CD4-positive, alpha-beta T cell (primary cell): Measurements from ENCODE around the gene ROPN1L. TPM values are rescaled to one million over a fixed set of nuclear protein-coding genes. Genes with fewer than 3 reads are reported as not detected.
"Not testable (repeated sequence)": the region's sequence is repeated elsewhere in the genome, so short reads cannot be mapped to it uniquely, and the experiment has no call there.

Source experiments
- ATAC-seq: fragments of 200-7000 bp; cut with Tn5 transposase; one replicate; pipeline ENCODE4 v1.10.0; 2022; ENCODE audit warnings: mild to moderate bottlenecking; ENCODE audit not compliant: poor library complexity
- CTCF ChIA-PET: fragments of 350-600 bp; sonication (Branson Sonifier 250); formaldehyde crosslinking; loops from one replicate; lab custom pipeline; 2021; ENCODE audit warnings: antibody characterized with exemption, inconsistent platforms; lab: Charles Lee
- POLR2A ChIA-PET: fragments of 350-600 bp; sonication (Branson Sonifier 250); formaldehyde crosslinking; loops from one replicate; lab custom pipeline; 2021; ENCODE audit warnings: antibody characterized with exemption, inconsistent platforms; lab: Charles Lee
- DNase-seq, 14 experiments: peaks; one replicate each; pipeline ENCODE4 v3.0.0-alpha.2; 2013 to 2020; ENCODE audit warnings: mixed read lengths in 2 of 14
- H3K27ac ChIP-seq, 2 donors: one replicate each; pipeline versions ENCODE4 v1.5.1 to v1.7.0; 2013; ENCODE audit warnings: low read length in 2 of 2, low read depth in 1 of 2, mild to moderate bottlenecking in 1 of 2
- H3K27me3 ChIP-seq, 2 experiments: 1 replicate in 1 of 2; 2 replicates in 1 of 2; pipeline versions ENCODE4 v1.6.1 to v1.7.0; 2013; ENCODE audit warnings: low read length in 2 of 2, control low read depth in 1 of 2, mild to moderate bottlenecking in 1 of 2, moderate library complexity in 1 of 2; ENCODE audit not compliant: insufficient read depth in 2 of 2, control insufficient read depth in 1 of 2
- H3K36me3 ChIP-seq: one replicate; pipeline ENCODE4 v1.6.1; 2013; ENCODE audit warnings: low read length, control low read depth; ENCODE audit not compliant: insufficient read depth
- H3K4me1 ChIP-seq: one replicate; pipeline ENCODE4 v1.6.1; 2013; ENCODE audit warnings: low read length, control low read depth; ENCODE audit not compliant: insufficient read depth
- H3K4me3 ChIP-seq: one replicate; pipeline ENCODE4 v1.5.1; 2013; ENCODE audit warnings: mild to moderate bottlenecking, low read length, moderate library complexity
- H3K9me3 ChIP-seq, 2 experiments: 1 replicate in 1 of 2; 2 replicates in 1 of 2; pipeline versions ENCODE4 v1.6.1 to v1.7.0; 2013; ENCODE audit warnings: low read length in 2 of 2, mild to moderate bottlenecking in 2 of 2, control low read depth in 1 of 2, moderate library complexity in 1 of 2; ENCODE audit not compliant: control insufficient read depth in 1 of 2, insufficient read depth in 1 of 2
- H3K27ac Mint-ChIP-seq: one replicate; pipeline ENCODE4 v1.8.0; 2020; ENCODE audit warnings: mixed read lengths
- H3K27me3 Mint-ChIP-seq: one replicate; pipeline ENCODE4 v1.8.0; 2021; ENCODE audit warnings: mixed read lengths
- H3K36me3 Mint-ChIP-seq: one replicate; pipeline ENCODE4 v1.8.0; 2021; ENCODE audit warnings: low read depth, mixed read lengths
- H3K4me1 Mint-ChIP-seq: one replicate; pipeline ENCODE4 v1.8.0; 2021; ENCODE audit warnings: low read depth, mixed read lengths
- H3K4me3 Mint-ChIP-seq: one replicate; pipeline ENCODE4 v1.8.0; 2020; ENCODE audit warnings: mild to moderate bottlenecking, mixed read lengths
- H3K9me3 Mint-ChIP-seq: one replicate; pipeline ENCODE4 v1.8.0; 2020; ENCODE audit warnings: mixed read lengths
- CTCF ChIP-seq: fragments of 200-600 bp; IDR thresholded peaks from one replicate; pipeline ENCODE4 v1.8.0; 2022; ENCODE audit warnings: antibody characterized with exemption, mild to moderate bottlenecking
- intact Hi-C, 2 experiments: fragments of 100-400 bp; cut with DNase I in 1 of 2; cut with micrococcal nuclease in 1 of 2; formaldehyde crosslinking; loops; one replicate each; pipeline versions ENCODE4 v1.15.1 to v1.9.0; 2023 to 2025; cut with DNase I, micrococcal nuclease
- polyA plus RNA-seq, 2 donors: library from polyadenylated mRNA; unstranded; fragments of 120-200 nt; gene quantifications; one replicate each; pipeline ENCODE4 v1.2.1, GENCODE V29; 2013
- total RNA-seq, 174 experiments: library from RNA in 2 of 174; stranded (reverse) in 2 of 174; gene quantifications; one replicate each; pipeline ENCODE4 v1.2.3 and lab custom pipeline; 2021 to 2026

The ROPN1L gene
- total RNA-seq (under 1 TPM; 0.42 to 0.58 TPM), total RNA-seq (lab: John Stamatoyannopoulos, UW) (0 to 1.5 (median 0.14) reads per million in 172 experiments)
- 1.5 TPM for polyA plus RNA-seq (2013, experiment 1 of 2)
- polyA plus RNA-seq (2013, experiment 2 of 2) = 1.2 TPM

GRCh38 chr5:10441083-10441991 lies at the start of gene ROPN1L:
Gene ROPN1L (plus strand): TSS chr5:10441879. CDS start chr5:10442168, 289 bp downstream.
- Mint-ChIP-seq H3K27me3 (no peaks in the 10 kb centered on the region), H3K4me1 (peaks cover 60% of the 10 kb centered on the region), H3K36me3 (peaks cover 4% of the 10 kb centered on the region), H3K4me3 (peak within 1 kb of the TSS; percentile 87), H3K9me3 (no peaks in the 10 kb centered on the region), H3K27ac (no peak within 1 kb of the TSS)
- intact Hi-C loops = loop anchor here in 1 of 2 experiments (2.0 kb wide), 1 partner anchor 87 kb away; no protein-coding TSS in a partner anchor
- Histone ChIP-seq H3K4me3 (peak within 1 kb of the TSS; percentile 84), H3K36me3 (no peaks in the 10 kb centered on the region), H3K4me1 (peaks cover 53% of the 10 kb centered on the region), H3K9me3 (no peaks in the 10 kb centered on the region), H3K27ac (no peak within 1 kb of the TSS), H3K27me3 (no peaks in the 10 kb centered on the region)
- DNase-seq = peak; percentile 56 to 90 (median 75)
- CTCF ChIA-PET = no interaction called here
- POLR2A ChIA-PET = interaction anchor here (0.8 to 1.4 kb wide), 3 partner anchors 10 to 88 kb away, joined by 3 to 6 read pairs (median 3); partner anchors contain the start of gene MARCHF6
- ATAC-seq = peak; percentile 93
- no peak for TF ChIP-seq CTCF

- H3K4me3 Mint-ChIP-seq, DNase-seq, H3K4me1 ChIP-seq, H3K4me1 Mint-ChIP-seq, H3K27ac ChIP-seq, H3K4me3 ChIP-seq, ATAC-seq, H3K9me3 ChIP-seq, H3K27me3 Mint-ChIP-seq, H3K9me3 Mint-ChIP-seq, intact Hi-C loops, H3K27me3 ChIP-seq, H3K27ac Mint-ChIP-seq: not testable (repeated sequence)
- CTCF ChIA-PET = interaction anchor here (1.0 kb wide), 1 partner anchor 109 kb away, joined by 3 read pairs; no protein-coding TSS in a partner anchor
- peaks cover 81% of the 10 kb centered on the region for H3K36me3 ChIP-seq
- POLR2A ChIA-PET = interaction anchor here (1.2 to 1.3 kb wide), 2 partner anchors 38 to 39 kb away, joined by 3 to 4 read pairs; partner anchors contain the start of gene MARCHF6
- peaks cover 98% of the 10 kb centered on the region for H3K36me3 Mint-ChIP-seq
These were observed 48.9 kb upstream of the ROPN1L start for GRCh38 chr5:10392567-10393328.

GRCh38 chr5:10393491-10393890 lies 48.2 kb upstream of the ROPN1L start:
- Mint-ChIP-seq H3K27me3 (no peaks in the 10 kb centered on the region), H3K9me3 (no peaks in the 10 kb centered on the region), H3K36me3 (peaks cover 97% of the 10 kb centered on the region), H3K27ac (no peak overlapping the region), H3K4me1 (no peaks in the 10 kb centered on the region), H3K4me3 (no peak overlapping the region)
- Histone ChIP-seq H3K4me1 (no peaks in the 10 kb centered on the region), H3K4me3 (no peak overlapping the region), H3K36me3 (peaks cover 78% of the 10 kb centered on the region), H3K9me3 (no peaks in the 10 kb centered on the region), H3K27me3 (no peaks in the 10 kb centered on the region), H3K27ac (no peak overlapping the region)
- ATAC-seq (no peak), DNase-seq (no peak)
- no peak for TF ChIP-seq CTCF
- ChIA-PET POLR2A (interaction anchor here (0.9 to 1.3 kb wide), 3 partner anchors 15 to 40 kb away, joined by 3 to 4 read pairs (median 3); partner anchors contain the start of gene MARCHF6), CTCF (interaction anchor here (1.0 kb wide), 1 partner anchor 109 kb away, joined by 3 read pairs; no protein-coding TSS in a partner anchor)
- intact Hi-C loops = no loop called here
